Neuronal stem cell (in vitro differentiated cells): ENCODE measurements around the gene RAMP1. TPM values are rescaled to one million over a fixed set of nuclear protein-coding genes. Genes with fewer than 3 reads are reported as not detected.

Experiments used
- DNase-seq: peaks from one replicate; pipeline ENCODE4 v3.0.0-alpha.2; 2013; ENCODE audit warnings: low spot score
- H2AFZ ChIP-seq: one replicate; pipeline ENCODE4 v1.6.1; 2013; ENCODE audit warnings: mild to moderate bottlenecking, low read length, inconsistent platforms
- H2AK5ac ChIP-seq: 2 replicates; pipeline ENCODE4 v1.6.1; 2013; ENCODE audit warnings: low read depth, mild to moderate bottlenecking, inconsistent platforms, low read length, moderate library complexity, mixed read lengths
- H2BK120ac ChIP-seq: 2 replicates; pipeline ENCODE4 v1.6.1; 2013; ENCODE audit warnings: low read depth, mild to moderate bottlenecking, inconsistent platforms, low read length, moderate library complexity, mixed read lengths
- H2BK12ac ChIP-seq: one replicate; pipeline ENCODE4 v1.6.1; 2013; ENCODE audit warnings: low read length, inconsistent platforms
- H2BK15ac ChIP-seq: 2 replicates; pipeline ENCODE4 v1.6.1; 2013; ENCODE audit warnings: mild to moderate bottlenecking, low read length, inconsistent platforms, mixed read lengths
- H2BK5ac ChIP-seq: one replicate; pipeline ENCODE4 v1.6.1; 2013; ENCODE audit warnings: inconsistent platforms, mild to moderate bottlenecking, low read length, moderate library complexity
- H3K14ac ChIP-seq: one replicate; pipeline ENCODE4 v1.6.1; 2013; ENCODE audit warnings: low read length, inconsistent platforms
- H3K18ac ChIP-seq: 2 replicates; pipeline ENCODE4 v1.6.1; 2013; ENCODE audit warnings: low read length, inconsistent platforms
- H3K23ac ChIP-seq: 2 replicates; pipeline ENCODE4 v1.6.1; 2013; ENCODE audit warnings: low read depth, mild to moderate bottlenecking, mixed read lengths, low read length, inconsistent platforms; ENCODE audit not compliant: poor library complexity
- H3K27ac ChIP-seq: replicated peaks from 3 replicates; pipeline ENCODE4 v1.5.1; 2013; ENCODE audit warnings: low read length, inconsistent platforms
- H3K27me3 ChIP-seq, 3 experiments: 2 replicates each; pipeline ENCODE4 v1.6.1; 2013; ENCODE audit warnings: low read length in 3 of 3, mild to moderate bottlenecking in 2 of 3, inconsistent platforms in 1 of 3, low read depth in 1 of 3, mixed read lengths in 1 of 3, moderate library complexity in 1 of 3; ENCODE audit not compliant: control insufficient read depth in 3 of 3, insufficient read depth in 3 of 3
- H3K36me3 ChIP-seq, 2 donors: replicated peaks in 1 of 2; 2 replicates each; pipeline ENCODE4 v1.6.1; 2013; ENCODE audit warnings: low read length in 2 of 2; ENCODE audit not compliant: control insufficient read depth in 2 of 2, insufficient read depth in 2 of 2
- H3K4ac ChIP-seq: 2 replicates; pipeline ENCODE4 v1.6.1; 2013; ENCODE audit warnings: inconsistent platforms, mild to moderate bottlenecking, low read length, moderate library complexity
- H3K4me1 ChIP-seq, 2 donors: 1 replicate in 1 of 2; 2 replicates in 1 of 2; pipeline ENCODE4 v1.6.1; 2013; ENCODE audit warnings: low read length in 2 of 2, low read depth in 1 of 2; ENCODE audit not compliant: control insufficient read depth in 2 of 2, insufficient read depth in 1 of 2
- H3K4me2 ChIP-seq: one replicate; pipeline ENCODE4 v1.6.1; 2013; ENCODE audit warnings: mild to moderate bottlenecking, low read length, inconsistent platforms; ENCODE audit not compliant: insufficient read depth, poor library complexity, severe bottlenecking
- H3K4me3 ChIP-seq, 2 donors: 2 replicates each; pipeline ENCODE4 v1.5.1; 2013; ENCODE audit warnings: low read length in 2 of 2, mild to moderate bottlenecking in 2 of 2, inconsistent platforms in 1 of 2, moderate library complexity in 1 of 2
- H3K79me1 ChIP-seq: one replicate; pipeline ENCODE4 v1.6.1; 2013; ENCODE audit warnings: low read depth, mild to moderate bottlenecking, inconsistent platforms, low read length, moderate library complexity
- H3K9ac ChIP-seq: one replicate; pipeline ENCODE4 v1.6.1; 2013; ENCODE audit warnings: mild to moderate bottlenecking, low read depth, low read length, inconsistent platforms; ENCODE audit not compliant: poor library complexity
- H3K9me3 ChIP-seq, 2 donors: replicated peaks in 1 of 2; 2 replicates each; pipeline versions ENCODE3 to v1.6.1; 2013; ENCODE audit warnings: low read length in 2 of 2, mild to moderate bottlenecking in 2 of 2, inconsistent platforms in 1 of 2, low read depth in 1 of 2, mixed read lengths in 1 of 2, moderate library complexity in 1 of 2; ENCODE audit not compliant: control insufficient read depth in 2 of 2, insufficient read depth in 1 of 2
- H4K8ac ChIP-seq: one replicate; pipeline ENCODE4 v1.6.1; 2013; ENCODE audit warnings: low read depth, mild to moderate bottlenecking, inconsistent platforms, low read length, moderate library complexity
- H4K91ac ChIP-seq: one replicate; pipeline ENCODE4 v1.6.1; 2013; ENCODE audit warnings: low read length, low read depth, mild to moderate bottlenecking, inconsistent platforms; ENCODE audit not compliant: poor library complexity
- WGBS, 2 donors: extraction: QIAGEN DNeasy Blood & Tissue Kit; methylation state at CpG; one replicate each; pipeline ENCODE4 v1.1.7; 2013; ENCODE audit warnings: missing lambda C conversion rate in 2 of 2, mixed read lengths in 1 of 2; ENCODE audit not compliant: insufficient read length in 2 of 2, insufficient replicate concordance in 1 of 2; ENCODE audit errors: extremely low coverage in 2 of 2; 5-methylcytosine and 5-hydroxymethylcytosine counted together
- small RNA-seq: library from polyadenylated mRNA; stranded (forward); fragments of <200 nt; extraction: miRNeasy Mini kit (QIAGEN cat#:217004); gene quantifications from one replicate; pipeline ENCODE3, GENCODE V24; 2013; ENCODE audit not compliant: insufficient read depth

RAMP1 gene

DNA sequence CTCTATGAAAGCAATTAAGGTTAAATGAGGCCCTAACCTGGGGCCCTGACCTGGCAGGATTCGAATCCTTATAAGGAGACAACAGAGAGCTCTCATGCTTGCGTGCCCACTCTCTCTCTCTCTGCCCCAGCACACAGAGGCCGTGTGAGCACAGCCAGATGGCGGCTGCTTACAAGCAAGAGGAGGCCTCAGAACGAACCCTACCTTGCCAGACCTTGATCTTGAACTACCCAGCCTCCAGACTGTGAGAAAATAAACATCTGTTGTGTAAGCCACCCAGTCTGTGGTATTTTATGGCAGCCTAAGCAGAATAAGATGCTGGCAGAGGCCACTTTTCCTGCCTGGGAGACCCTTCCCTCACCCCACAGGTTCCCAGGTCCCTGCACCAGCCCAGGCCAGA lies 102.2 kb downstream of the RAMP1 start:
- H3K4me1 ChIP-seq: no peaks in the 10 kb centered on the region
- no peak overlapping the region for H3K9ac ChIP-seq
- H4K8ac ChIP-seq: no peak overlapping the region
- H2BK5ac ChIP-seq: peak overlapping the region; percentile 30
- H3K27me3 ChIP-seq: peaks cover 0 to 33% (median 3%) of the 10 kb centered on the region in 3 experiments
- no peak overlapping the region for H2AFZ ChIP-seq
- H3K4me3 ChIP-seq: no peak overlapping the region
- H3K9me3 ChIP-seq: peaks cover 9 to 20% of the 10 kb centered on the region in 2 donors
- DNase-seq: no peak
- H3K27ac ChIP-seq: no peak overlapping the region
- H3K18ac ChIP-seq: no peak overlapping the region
- H4K91ac ChIP-seq: no peak overlapping the region
- no peak overlapping the region for H2BK120ac ChIP-seq
- H3K23ac ChIP-seq: no peak overlapping the region
- no peak overlapping the region for H2BK12ac ChIP-seq
- no peak overlapping the region for H2AK5ac ChIP-seq
- H3K79me1 ChIP-seq: no peaks in the 10 kb centered on the region
- no CpG with 5 or more reads among the region's 5 CpGs for WGBS, 2 donors
- no peak overlapping the region for H3K4ac ChIP-seq
- no peaks in the 10 kb centered on the region for H3K36me3 ChIP-seq
- no peak overlapping the region for H3K14ac ChIP-seq
- no peak overlapping the region for H3K4me2 ChIP-seq
- H2BK15ac ChIP-seq: no peak overlapping the region

Small RNAs within 50 kb of the gene (small RNA-seq; reads per million reads assigned to genes)
- not detected for gene RF00157
